ENCODE data around the gene FMO5. TPM values are rescaled to one million over a fixed set of nuclear protein-coding genes. Genes with fewer than 3 reads are reported as not detected.
"Not testable (repeated sequence)": the region's sequence is repeated elsewhere in the genome, so short reads cannot be mapped to it uniquely, and the experiment has no call there.

Gene FMO5
- total RNA-seq, 1 experiment from 2014 or later: 1.7 TPM

GRCh38 chr1:147208619-147209018, 16.5 kb downstream of the FMO5 start:
- no peak for DNase-seq (ENCODE audit: low read depth)

- DNase-seq (ENCODE audit: low read depth): no peak
Observed at GRCh38 chr1:147207192-147207591, 17.9 kb downstream of the FMO5 start.

- DNase-seq (ENCODE audit: low read depth): no peak
Observed at GRCh38 chr1:147204080-147204479, 21.1 kb downstream of the FMO5 start.

- DNase-seq (ENCODE audit: low read depth): no peak
Observed at GRCh38 chr1:147202576-147202975, 22.6 kb downstream of the FMO5 start.

DNA sequence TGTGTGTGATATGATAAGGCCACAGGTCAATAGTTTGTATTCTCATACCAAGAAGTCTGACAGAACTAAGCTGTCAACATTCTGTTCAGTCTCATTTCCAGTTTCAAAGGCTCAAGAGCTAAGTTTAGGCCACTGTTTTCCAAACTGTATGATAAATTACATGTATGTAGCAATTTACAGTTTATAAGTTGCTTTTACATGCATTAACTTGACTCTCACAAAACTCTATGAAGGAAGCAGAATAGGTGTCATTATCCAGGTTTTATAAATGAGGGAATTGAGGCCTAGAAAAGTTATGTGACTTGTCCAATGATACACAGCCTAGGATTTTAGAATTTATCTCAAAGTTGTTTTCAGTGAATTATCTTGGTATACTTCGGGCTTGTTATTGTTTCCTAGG, 23.4 kb downstream of the FMO5 start:
- no peak for DNase-seq (ENCODE audit: low read depth)

DNA sequence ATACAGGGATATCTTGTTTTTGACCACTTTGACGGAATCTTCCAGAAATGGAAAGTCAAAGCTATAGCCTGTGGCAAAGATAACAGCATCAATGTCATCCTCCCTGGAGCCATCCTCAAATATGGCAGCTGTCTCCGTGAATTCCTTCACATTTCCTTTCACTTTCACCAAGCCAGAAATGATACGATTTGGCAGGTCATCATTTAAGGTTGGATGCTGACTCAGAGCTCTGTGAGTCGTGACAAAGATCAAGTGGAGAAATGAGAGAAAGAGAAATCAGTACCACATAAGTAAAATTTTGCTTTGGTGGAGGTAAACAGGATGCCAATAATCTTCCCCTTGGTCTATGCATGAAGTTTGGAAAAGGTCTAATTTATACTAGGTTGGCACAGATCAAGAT, 23.9 kb downstream of the FMO5 start:
- DNase-seq (ENCODE audit: low read depth): peak; percentile 39

DNA sequence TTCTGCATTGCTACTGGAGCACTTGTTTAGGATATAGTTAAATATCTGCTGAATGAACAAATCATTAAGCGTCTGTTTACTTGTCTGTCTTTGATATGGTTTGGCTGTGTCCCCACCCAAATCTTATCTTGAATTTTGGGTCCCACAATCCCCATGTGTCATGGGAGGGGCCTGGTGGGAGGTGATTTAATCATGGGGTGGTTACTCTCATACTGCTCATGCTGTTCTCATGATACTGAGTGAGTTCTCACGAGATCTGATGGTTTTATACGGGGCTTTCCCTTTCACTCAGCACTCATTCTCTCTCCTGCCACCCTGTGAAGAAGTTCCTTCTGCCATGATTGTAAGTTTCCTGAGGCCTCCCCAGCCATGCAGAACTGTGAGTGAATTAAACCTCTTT, 27.8 kb downstream of the FMO5 start:
- not testable (repeated sequence) for DNase-seq (ENCODE audit: low read depth)

DNA sequence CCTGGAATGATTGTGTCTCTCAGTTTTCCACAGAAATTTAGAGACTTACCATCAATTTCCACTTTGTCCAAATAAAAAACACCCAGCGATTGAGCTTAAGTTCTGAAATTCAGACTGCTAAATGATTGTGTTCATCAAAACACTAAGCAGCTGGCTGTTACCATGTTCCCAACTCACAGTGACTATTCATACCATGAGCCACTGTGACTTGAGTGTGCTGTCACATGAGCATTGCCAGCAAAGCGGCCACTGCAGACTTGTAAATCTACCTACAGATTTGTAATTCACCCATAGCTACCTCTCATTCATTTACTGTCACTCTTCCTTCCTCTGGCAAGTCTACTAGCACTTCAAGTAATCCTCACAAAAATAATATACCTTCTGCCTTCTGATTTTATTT, 35.6 kb downstream of the FMO5 start:
- DNase-seq (ENCODE audit: low read depth): no peak

GRCh38 chr1:147185432-147185831, 39.7 kb downstream of the FMO5 start:
- DNase-seq (ENCODE audit: low read depth): no peak

- DNase-seq (ENCODE audit: low read depth): no peak
Observed at GRCh38 chr1:147177611-147178380, 47.3 kb downstream of the FMO5 start.

GRCh38 chr1:147172168-147173016, 52.7 kb downstream of the FMO5 start, which contains the start of gene PRKAB2:
PRKAB2 (minus strand) TSS chr1:147172470; CDS start chr1:147172144, 326 bp downstream.
- DNase-seq (ENCODE audit: low read depth): peak; percentile 97

DNA sequence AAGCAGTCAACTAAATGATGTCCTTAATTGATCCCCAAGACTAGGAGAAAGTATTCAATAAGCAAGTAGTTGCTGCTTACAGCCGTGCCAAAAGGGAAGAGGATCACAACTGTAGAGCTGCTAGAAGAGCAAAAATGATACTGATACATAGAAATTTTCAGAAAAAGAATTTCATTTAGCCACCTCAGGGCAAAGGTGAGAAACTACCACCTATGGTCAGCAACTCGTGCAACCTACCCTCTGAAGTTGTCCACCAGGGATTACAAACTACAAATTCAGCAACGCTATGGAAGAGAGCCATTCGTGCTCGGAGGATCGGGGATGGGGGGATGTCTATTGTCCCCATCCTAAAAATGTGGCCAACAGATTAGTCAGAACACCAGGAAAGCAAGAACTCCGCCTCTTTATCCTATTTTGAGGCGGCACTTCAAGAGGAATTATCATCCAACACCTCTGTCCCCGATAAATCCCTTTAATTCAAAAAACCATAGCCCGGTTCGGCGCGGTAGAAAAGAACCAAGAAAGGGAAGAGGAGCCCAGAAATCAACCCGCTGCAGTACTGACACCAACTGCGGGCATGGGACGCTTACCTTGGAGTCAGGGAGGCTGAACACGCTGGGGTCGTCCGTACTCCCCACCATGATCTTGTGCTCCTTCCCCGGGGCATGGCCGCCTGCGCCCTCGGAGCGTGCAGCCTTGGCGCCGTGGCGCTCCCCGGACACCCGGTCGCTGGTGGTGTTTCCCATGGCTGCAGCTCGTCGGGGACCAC, 53.6 kb downstream of the FMO5 start:
- DNase-seq (ENCODE audit: low read depth): peak; percentile 7

DNA sequence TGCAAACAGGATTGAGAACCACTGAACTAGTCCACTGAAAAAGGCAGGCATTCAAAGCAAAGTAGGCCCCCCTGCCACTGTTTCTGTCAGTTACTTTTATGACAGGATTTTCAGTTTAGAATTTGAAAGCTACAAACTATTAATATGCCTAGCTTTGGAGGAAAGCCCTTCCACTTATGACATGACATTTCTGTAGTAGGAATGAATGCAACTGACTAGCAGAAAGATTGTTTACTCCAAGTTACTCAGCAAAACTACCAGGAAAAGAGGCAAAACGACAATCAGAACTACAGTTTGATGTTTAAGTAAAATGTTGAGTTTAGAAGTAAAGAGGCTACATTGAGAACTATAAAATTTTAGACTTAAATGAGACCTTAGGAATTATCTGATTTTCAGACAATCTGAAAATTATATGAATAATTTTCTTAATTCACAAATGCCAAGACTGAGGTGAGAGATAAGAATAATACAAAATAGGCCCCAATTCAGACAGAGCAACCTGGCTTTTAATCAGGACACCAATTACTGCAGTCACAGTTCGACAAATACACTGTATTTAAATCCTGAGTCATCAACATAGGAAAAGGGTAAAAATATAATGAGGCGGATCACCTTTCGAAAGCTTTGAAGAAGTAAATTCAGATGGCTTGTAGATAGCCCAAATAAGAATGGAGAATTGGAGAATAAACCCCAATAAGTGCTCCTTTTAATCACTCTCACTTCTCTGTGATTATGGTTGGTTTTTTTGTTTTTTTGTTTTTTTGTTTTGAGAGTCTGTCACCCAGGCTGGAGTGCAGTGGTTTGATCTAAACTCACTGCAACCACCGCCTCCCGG, 55.1 kb downstream of the FMO5 start:
- DNase-seq (ENCODE audit: low read depth): no peak

DNA sequence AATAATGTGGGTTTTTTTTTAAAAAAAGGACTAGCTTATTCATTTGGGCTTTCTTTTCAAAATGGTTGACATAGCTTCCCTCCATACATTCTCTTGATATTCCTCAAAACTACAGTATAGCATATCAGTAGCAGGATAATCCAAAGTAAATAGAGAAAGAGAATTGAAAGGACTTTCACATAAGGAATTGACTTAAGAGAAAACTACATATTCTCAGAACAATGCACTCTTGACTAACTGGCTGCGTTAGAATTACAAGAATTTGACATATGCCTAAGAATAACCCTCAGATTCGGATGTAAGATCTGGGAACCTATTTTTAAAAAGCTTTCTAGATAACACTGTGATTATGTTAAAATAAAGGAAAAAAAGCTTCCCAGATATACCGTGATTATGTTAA, 56.0 kb downstream of the FMO5 start:
- DNase-seq (ENCODE audit: low read depth): no peak

DNA sequence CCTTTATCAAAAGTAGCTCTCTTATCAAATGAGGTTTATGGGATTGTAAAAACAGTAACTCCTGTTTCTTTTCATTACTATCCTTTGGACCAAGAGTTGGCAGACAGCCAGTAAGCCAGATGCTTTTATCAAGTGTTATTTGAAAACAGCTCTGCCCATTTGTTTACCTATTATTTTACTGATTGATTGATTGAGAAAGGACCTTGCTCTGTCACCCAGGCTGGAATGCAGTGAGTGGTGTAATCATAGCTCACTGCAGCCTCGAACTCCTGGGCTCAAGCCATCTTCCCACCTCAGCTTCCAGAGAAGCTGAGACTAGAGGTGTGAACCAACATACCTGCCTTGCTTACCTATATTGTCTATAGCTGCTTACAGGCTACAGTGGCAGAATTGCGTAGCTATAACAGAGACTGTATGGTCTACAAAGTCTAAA, 56.5 kb downstream of the FMO5 start:
- peak; percentile 35 for DNase-seq (ENCODE audit: low read depth)

GRCh38 chr1:147167365-147167764, 57.8 kb downstream of the FMO5 start:
- DNase-seq (ENCODE audit: low read depth): peak; percentile 74

- no peak for DNase-seq (ENCODE audit: low read depth)
Observed at GRCh38 chr1:147163019-147163418, 62.1 kb downstream of the FMO5 start.

GRCh38 chr1:147162093-147162492, 63.0 kb downstream of the FMO5 start:
- DNase-seq (ENCODE audit: low read depth): no peak

GRCh38 chr1:147157116-147157515, 68.0 kb downstream of the FMO5 start:
- DNase-seq (ENCODE audit: low read depth): not testable (repeated sequence)

DNA sequence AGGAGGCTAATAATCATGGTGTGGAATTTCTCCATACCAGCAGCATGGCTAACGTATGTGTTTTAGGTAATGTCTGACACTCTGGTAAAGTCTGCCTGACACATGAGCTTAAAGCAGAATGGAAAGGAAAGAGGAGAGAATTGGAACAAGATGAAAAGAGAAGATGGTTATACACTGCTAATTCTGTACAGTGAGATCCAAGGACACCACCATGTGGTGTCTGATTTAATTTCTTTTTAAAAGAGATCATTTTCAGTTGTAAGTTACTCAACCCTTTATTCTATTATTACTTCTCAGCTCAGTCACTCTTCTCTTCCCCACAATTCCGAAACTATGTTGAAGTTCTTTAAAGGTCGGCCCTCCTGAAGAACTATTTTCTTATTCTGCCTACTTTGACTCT, 68.5 kb downstream of the FMO5 start:
- no peak for DNase-seq (ENCODE audit: low read depth)

- DNase-seq (ENCODE audit: low read depth): no peak
Observed at GRCh38 chr1:147152772-147153171, 72.4 kb downstream of the FMO5 start.

All from Daoy (cell line).